ENCODE results near the gene BMP8B.
A peak's percentile ranks its signal among the peaks of the same experiment; 100 is the strongest.

Gene BMP8B

DNA sequence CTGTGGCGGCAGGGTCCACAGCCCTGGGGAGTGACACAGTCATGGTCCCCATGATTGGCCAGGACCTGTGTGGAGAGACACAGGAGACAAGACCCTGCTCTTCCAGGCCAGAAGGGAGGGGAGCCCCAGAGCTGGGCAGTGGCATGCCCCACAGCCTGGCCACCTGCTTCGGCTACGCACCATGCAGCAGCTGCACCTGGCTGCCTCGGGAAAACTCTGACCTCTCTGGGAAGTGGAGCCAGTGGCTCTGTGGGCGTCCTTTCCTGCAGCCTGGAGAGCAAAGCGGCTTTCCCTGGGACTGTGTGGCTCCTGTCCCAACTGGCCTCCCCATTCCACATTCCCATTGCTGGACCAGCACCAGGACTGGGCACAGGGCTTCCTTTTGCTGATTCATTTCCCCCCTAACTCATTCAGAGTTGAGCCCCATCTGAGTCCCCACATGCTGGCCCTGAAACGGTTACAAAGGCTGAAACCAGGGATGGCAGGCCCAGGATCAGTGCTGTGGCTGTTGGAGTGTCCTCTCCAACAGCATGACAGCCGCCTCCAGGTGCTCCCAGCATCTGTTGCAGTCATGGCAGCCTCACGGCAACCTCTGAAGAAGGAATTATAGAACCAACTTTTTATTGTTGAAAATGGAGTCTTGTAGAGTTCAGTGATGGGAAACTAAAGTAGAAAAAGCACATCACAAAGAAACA, 32.6 kb downstream of the BMP8B start:
- DNase-seq, result no peak

DNA sequence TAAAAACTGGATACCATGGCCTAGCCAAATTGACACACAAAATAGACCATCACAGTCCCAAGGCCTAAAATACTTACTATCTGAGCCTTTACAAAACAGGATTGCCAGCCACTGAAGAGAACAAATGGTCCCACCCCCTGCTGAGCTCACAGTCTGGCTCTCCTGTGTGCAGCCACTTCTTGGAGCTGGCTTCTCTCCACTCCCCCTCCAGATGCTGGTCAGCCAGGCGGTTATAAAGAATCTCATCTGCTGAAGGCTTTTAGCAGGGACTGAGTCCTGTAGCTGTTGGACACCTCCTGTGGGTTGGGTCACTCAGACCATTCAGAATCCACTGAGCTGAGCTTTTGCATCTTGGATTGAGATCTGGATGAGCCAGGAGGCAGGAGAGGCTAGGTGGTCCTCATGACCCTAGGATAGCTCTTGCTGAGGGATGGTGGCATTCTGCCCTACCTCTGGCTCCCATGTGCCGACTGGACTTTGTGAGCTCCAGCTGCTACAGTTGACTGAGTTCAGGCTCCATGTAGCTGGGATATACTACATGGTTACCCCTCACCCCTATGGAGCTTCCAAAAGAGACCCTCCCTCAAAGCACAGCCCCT, 33.7 kb downstream of the BMP8B start:
- DNase-seq, result no peak

DNA sequence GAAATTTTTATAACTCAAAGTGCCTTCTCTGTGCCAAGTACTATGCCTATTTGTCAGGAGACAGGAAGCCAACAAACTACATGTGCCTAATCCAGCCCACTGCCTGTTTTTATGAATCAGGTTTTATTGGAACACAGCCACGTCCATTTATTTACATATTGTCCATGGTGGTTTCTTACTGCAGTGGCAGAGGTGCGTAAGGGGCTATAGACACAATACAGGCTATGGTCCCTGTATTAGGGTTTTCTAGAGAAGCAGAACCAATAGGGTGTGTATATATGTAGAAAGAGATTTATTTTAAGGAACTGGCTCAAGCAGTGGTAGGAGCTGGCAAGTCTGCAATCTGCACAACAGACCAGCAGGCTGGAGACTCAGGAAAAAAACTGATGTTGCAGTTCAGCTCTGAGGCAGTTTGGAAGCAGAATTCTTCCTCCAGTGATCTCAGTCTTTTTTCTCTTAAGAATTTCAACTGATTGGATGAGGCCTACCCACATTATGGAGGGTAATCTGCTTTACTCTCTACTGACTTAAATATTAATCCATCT, 34.6 kb downstream of the BMP8B start:
- no peak for DNase-seq

GRCh38 chr1:39753132-39754025, 35.3 kb downstream of the BMP8B start:
- no peak for DNase-seq

DNA sequence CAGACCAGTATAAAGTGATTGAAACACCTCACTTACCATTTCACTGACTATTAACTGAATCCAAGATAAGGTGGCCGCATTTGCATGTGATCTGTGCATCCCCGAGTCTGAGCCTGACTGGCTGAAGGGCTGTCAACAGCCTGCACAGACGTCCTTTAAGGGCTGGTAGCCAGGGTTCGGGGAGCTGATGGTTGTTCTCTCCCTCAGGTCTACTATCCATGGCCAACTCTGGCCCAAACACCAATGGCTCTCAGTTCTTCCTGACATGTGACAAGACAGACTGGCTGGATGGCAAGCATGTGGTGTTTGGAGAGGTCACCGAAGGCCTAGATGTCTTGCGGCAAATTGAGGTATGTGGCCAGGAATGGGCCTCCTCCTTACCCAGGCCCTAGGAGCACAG, 36.0 kb downstream of the BMP8B start:
- DNase-seq, result no peak

DNA sequence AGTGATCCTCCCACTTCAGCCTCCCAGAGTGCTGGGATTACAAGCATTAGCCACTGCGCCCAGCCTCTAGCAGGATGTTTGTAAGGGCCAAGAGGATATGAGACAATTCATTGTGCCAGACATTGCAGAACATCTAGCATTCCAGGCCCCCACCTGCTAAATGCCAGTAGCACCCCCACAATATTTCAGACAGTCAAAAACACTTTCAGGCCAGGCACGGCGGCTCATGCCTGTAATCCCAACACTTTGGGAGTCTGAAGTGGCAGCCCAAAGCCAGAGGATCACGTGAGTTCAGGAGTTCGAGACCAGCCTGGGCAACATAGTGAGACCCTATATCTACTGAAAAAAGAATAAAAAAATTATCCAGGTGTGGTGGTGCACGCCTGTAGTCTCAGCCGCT, 37.1 kb downstream of the BMP8B start:
- peak in 1 of 2 donors; percentile 2 for DNase-seq

DNA sequence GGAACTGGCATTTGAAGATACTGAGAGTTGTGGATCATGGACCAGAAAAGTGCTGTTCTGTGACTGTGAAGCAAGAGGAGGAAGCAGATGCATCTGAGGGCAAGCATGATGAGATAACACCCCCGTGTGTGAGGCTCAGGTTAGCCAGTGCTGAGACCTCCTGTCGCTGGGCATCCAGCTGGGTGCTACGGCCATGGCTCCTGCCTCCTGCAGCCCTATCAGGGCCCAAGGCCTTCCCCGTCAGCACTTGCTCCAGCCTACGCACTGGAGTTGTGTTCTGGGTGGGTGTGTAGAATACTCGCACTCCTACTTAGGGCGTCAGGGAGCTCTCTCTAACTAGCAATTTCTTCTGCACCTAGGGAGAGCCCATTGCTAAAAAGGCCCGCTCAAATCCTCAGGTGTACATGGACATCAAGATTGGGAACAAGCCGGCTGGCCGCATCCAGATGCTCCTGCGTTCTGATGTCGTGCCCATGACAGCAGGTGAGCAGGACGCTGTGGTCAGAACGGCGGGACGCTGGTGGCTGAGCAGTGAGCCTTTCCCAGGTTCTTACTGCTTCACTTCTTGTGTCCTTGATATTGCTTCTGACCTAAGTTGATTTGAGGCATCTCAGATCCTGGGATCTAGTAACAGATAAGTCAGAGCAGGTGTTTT, 43.5 kb downstream of the BMP8B start:
- DNase-seq, result no peak

DNA sequence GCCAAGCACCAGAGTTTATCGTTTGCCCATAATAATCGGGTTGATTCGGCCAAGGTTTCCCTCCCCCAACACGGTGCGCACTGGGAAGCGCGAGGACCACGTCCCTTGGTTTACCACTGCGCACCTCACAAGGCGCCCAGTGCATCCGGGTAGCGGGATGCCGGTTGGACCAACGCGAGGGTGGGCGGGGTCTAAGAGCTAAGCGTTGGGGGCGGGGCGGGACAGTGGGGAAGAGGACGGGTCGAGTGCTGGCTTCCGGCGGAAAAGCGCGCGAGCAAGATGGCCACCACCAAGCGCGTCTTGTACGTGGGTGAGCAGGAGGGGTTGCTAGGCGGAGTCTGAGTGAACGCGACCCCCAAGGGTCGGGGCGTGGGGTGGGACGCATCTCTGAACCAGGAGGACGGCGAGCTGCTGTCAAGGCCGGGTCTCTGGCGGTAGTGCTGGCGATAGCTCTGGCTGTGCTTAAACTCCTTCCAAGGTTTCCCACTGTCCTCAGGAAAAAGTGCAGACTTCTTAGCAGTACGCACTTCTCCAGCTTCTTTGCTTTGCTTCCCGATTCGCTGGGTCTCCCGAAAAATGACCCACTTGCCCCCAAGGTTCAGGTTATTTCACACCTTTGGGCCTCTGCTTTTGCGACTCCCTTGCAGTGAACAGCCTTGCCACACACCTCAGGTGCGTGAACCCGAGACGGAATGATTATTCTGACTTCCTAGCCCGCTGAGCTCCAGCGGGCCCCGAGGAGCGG, 49.9 kb downstream of the BMP8B start, which contains the start of gene PPIE:
TSS of gene PPIE (plus strand) at position 261 of the 745 bp plus-strand sequence. CDS start at position 280, 19 bp downstream.
- peak; percentile 98 to 99 for DNase-seq

- DNase-seq, result no peak
Measured at GRCh38 chr1:39737546-39738169, 51.0 kb downstream of the BMP8B start.

DNA sequence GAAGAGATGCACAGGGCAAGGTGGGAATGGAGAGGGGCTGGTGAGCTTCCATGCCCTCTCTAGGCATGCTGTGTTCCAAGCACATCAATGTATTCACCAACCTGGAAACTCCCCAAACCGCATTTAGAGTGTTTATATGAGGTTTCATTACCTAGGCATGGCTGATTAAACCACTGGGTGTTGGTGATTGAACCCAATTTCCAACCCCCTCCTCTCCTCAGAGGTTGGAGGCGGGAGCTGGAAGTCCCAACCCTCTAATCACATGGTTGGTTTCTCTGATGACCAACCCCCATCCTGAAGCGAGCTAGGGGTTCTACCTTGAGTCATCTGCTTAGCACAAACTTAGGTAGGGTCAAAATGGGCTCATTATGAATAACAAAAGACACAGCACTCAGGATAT, 52.9 kb downstream of the BMP8B start:
- peak in 1 of 2 donors; percentile 15 for DNase-seq

- DNase-seq, result no peak
Measured at GRCh38 chr1:39733161-39733560, 55.5 kb downstream of the BMP8B start.

GRCh38 chr1:39732730-39733129, 55.9 kb downstream of the BMP8B start:
- DNase-seq, result no peak

- DNase-seq, result no peak
Measured at GRCh38 chr1:39729842-39730241, 58.8 kb downstream of the BMP8B start.

- DNase-seq, result no peak
Measured at GRCh38 chr1:39729030-39729429, 59.6 kb downstream of the BMP8B start.

DNA sequence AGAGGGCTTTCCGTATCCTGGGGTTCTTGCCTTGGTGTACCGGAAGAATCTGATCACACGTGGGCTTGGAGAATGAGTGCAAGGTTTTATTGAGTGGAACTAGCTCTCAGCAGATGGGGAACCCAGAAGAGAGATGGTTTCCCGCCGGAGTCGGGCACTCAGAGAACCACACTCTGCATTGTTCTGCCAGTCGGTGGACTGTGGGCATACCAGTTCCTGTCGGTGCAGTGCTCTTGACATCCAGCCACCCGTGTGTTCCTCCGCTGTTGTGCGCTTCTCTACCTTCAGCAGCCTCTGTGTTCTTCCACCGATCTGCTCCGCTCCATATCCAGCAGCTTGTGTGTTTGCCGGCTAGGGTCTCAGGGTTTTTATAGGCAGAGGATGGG, 60.7 kb downstream of the BMP8B start:
- no peak for DNase-seq

DNA sequence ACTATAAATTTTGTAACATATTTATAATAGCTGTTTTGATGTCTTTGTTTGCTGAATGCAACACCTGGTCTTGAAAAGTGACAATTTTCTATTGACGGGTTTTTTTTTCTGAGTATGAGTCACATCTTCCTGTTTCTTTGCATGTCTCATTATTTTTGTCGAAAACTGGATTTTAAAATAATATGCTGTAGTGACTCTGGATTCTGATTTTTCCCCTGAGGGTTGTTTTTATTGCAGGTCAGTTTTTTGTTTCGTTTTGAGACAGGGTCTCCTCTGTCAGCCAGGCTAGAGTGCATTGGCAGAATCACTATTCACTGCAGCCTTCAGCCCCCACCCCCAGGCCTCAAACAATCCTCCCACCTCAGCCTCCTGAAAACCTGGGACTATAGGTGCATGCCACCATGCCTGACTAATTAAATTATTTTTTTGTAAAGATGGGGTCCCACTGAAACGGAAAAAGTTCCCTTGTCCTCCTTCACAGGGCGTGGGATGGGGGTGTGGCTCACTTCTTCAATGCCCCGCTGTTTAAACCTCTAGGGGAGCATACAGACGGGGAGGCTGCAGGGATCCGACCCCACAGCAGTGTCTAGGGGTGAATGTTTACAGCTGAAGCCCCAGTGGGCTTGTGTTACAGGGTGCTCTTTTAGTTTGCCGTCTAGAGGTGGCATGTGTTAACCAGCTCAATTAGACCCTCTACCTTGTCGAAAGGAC, 61.3 kb downstream of the BMP8B start:
- no peak for DNase-seq

- no peak for DNase-seq
Measured at GRCh38 chr1:39726600-39726999, 62.1 kb downstream of the BMP8B start.

DNA sequence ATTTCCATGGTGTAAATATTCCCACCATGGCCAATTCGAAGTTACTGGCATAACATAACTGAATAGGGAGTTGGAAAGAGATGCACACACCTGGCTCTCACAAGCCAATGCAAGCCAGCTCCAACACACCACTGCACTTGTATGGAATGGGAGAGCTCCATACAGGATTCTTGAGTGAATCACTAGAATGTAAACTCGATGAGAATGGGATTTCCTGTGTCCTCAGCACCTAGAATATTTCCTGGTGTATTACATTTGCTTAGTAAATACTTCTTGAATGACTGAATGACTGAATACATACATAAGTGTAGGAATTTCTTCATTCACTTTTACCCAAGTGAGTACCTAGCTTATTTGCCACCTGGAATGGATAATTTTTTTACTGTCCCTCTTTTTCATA, 66.2 kb downstream of the BMP8B start:
- DNase-seq, result no peak

- DNase-seq, result no peak
Measured at GRCh38 chr1:39721664-39722063, 67.0 kb downstream of the BMP8B start.

DNA sequence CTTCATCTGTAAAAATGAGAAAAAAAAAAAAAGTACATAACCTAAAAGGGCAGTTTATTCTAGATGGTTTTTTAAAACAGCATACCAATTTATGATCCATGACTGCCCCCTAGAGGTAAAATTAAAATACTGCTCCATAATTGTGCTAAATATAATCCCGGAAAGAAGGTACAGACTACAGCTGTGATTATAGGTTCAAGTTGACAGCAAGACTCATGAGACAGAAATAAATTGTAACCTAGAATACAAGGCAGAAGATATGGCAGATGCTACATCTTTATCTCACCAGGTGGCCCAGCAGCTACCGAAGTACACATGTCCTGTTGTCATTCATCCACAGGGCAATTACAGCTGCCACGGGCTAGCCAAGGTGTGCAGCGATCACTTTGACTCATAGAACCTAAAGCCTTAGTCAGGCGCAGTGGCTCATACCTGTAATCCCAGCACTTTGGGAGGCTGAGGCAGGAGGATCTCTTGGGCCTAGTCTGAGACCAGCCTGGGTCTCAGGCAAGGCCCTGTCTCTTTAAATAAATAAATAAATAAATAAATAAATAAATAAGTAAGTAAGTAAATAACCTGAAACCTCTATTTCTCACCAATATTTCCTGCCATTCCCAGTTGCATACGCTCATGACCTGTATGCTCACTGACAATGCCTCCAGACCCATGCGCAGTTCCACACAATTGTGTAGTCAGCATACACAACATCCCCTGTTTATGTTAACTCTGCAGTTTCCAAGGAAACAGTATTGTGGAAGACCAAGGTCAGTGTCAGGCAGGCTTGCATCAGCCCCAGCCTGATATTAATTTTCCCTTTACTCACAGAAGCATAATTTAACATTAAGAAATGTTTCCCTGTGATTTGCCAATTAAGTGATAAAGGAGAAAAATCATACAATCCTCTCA, 68.3 kb downstream of the BMP8B start:
- DNase-seq, result no peak

All from stimulated activated CD4-positive, alpha-beta T cell treated with anti-CD3 and anti-CD28 coated beads, Interleukin-2, amount 100 ng/mL, for 24 hours (primary cell).